HG03066 (cell line): ENCODE data around the gene UTF1.
"Not testable (repeated sequence)": the region's sequence is repeated elsewhere in the genome, so short reads cannot be mapped to it uniquely, and the experiment has no call there.

Experiments
- ATAC-seq: cut with Tn5 transposase; IDR thresholded peaks from one replicate; pipeline ENCODE4 v1.9.1; 2021; ENCODE audit warnings: low read depth; ENCODE audit not compliant: unreplicated experiment

The UTF1 gene

GRCh38 chr10:133260895-133261725 is 31.1 kb downstream of the UTF1 start:
- ATAC-seq, result peak; percentile 51

GRCh38 chr10:133261726-133262325 is 31.8 kb downstream of the UTF1 start:
- ATAC-seq, result peak; percentile 45

GRCh38 chr10:133262696-133263095 is 32.7 kb downstream of the UTF1 start:
- ATAC-seq, result no peak

- no peak for ATAC-seq
These were observed 33.7 kb downstream of the UTF1 start for GRCh38 chr10:133263674-133264073.

DNA sequence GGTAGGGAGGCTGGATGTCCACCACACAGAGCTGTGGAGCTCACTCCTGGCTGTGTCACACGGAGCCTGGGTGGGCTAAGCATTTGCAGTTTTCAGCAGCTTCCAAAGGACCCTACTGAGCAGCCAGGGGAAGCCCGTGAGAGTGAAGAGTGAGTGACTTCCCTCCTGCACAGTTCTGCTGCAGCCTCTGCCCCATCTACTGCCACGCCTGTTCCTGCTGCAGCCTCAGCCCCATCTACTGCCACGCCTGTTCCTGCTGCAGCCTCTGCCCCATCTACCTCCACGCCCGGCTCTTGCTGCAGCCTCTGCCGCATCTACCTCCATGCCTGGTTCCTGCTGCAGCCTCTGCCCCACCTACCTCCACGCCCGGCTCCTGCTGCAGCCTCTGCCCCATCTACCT is 34.4 kb downstream of the UTF1 start:
- ATAC-seq, result no peak

GRCh38 chr10:133265052-133265451 is 35.0 kb downstream of the UTF1 start:
- not testable (repeated sequence) for ATAC-seq

DNA sequence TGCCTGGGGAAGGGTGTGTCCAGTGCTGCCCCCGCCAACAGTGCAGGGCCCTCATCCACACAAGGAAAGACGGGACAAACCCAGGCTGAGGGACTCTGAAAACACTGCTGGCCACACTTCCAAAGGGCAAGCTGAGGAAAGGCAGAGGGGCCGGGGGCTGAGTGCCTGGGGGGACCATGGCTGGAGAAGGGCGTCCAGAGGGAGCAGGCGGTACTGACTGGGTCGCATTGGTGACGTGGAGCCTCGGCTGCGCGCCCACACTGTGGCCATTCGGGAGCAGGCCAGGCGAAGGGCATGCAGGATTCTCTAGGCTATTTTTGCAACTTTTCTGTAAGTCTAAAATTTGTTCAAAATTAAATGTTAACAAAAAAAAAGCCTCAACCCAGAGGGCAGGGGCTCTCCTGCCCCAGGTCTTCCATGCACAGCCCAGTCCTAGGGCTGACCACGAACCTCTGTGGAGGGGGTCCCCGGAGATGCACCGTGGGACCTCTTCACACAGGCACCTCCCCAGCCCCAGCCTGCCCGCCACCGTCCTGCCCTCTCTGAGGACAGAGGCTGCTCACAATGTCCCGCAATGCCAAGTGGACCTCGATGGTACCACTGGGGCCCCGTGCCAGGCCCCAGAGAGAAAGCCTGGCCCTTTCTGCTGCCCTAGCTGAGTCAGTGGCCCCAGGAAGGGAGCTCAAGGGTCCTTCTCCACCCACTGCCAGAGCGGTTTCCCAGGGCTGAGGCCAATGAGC is 36.2 kb downstream of the UTF1 start:
- ATAC-seq, result no peak

- ATAC-seq, result no peak
These were observed 37.3 kb downstream of the UTF1 start for GRCh38 chr10:133267293-133267692.

DNA sequence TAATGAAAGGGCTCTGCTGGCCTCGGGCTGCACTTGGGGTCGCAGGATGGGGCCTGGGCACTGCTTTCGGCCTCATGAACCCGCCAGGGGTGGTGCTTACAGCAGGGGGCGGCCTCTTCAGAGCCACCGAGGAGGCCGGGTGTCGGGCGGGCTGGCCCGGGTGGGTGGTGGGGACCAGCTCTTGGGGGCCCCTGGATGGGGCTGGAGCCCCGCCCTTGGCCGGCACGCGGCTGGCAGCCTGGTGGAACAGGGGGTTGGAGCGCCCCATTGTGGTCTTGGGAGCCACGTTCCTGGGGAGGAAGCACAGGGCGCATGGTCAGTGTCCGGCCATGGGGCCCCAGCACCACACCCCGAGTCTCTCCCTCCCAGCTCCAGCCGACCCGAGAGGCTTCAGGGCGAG is 37.8 kb downstream of the UTF1 start:
- ATAC-seq, result no peak

GRCh38 chr10:133268532-133268931 is 38.5 kb downstream of the UTF1 start:
- no peak for ATAC-seq

DNA sequence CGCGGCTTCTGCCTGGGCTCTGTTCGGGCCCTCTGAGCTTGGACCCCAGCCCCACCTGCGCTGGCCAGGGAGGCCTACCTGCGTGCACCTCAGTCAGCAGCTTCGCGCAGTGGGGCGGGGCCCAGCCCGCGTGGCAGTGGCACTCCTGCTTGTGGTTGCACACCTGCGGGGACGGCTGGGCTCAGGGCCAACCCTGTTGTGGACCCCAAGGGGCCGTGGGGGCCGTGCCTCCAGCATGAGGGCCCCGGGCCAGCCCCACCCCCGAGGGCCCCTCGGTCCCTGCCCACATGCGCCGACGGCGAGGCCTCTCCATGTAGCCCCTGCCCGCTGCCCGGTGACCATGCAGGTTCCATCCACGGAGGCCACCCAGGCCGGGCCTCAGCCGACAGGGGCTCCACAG is 39.4 kb downstream of the UTF1 start:
- ATAC-seq, result no peak

GRCh38 chr10:133270204-133270603 is 40.2 kb downstream of the UTF1 start:
- ATAC-seq, result no peak

- no peak for ATAC-seq
These were observed 40.8 kb downstream of the UTF1 start for GRCh38 chr10:133270773-133271297.

DNA sequence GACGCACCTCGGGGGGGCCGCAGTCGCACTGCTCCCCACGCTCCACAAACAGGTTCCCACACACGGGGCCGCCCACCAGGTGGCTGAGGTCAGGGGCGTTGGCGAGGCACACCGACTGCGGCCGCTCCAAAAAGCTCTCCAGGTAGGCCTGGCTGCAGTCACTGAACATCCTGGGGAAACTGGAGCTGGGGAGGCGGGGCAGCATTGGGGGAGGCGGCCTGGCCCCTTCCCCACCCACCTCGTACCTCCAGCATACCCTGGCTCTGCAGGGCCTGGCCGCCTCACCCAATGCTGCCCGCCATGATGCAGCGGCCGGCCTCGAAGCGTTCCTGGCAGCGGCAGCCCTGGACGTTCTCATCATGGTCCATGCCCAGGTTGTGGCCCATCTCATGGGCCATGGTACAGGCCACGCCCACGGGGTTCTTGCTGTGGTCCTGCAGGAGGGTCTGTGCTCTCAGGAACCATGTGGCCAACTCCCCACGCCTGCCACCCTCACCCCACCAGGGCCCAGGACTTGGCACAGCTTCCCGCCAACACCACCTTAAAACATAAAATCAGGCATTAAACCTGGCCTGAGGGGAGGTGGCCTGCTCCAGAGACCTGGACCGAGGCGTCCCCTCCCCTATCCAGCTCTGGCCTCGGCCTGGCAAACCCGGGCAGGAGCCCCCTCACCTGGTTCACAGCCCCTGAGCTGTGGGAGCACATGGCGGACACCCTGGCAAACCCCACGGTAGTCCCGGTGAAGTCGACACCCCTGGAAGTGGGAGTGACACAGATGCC is 41.7 kb downstream of the UTF1 start:
- no peak for ATAC-seq

DNA sequence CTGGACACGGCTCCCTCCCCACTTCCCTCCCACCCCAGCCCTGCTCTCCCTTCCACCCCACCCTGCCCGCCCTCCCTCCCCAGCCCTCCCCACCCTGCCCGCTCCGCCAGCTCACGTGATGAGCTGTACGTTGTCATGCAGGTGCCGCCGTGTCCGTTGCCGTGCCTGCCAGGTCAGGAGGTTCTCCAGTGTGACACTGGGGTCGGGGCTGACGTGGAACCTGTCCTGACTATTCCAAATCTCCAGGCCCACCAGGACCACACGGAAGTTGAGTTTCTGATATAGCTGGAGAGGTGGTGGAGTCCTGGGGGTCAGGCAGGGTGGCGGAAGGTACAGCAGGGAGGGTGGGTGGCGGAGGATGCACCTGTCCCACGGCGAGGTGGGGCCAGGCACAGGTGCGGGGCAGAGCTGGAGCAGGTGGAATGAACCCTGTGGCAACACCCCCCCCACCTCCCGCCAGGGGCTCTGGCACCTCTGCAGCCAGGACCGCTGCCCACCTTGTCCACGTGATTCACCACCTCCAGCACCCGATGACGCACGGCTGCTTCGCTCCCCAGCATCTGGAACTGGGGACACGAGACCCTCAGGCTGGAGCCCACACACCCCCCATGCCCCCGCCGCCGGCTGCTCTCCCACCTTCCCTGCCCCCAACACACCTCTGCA is 42.4 kb downstream of the UTF1 start:
- ATAC-seq, result no peak

DNA sequence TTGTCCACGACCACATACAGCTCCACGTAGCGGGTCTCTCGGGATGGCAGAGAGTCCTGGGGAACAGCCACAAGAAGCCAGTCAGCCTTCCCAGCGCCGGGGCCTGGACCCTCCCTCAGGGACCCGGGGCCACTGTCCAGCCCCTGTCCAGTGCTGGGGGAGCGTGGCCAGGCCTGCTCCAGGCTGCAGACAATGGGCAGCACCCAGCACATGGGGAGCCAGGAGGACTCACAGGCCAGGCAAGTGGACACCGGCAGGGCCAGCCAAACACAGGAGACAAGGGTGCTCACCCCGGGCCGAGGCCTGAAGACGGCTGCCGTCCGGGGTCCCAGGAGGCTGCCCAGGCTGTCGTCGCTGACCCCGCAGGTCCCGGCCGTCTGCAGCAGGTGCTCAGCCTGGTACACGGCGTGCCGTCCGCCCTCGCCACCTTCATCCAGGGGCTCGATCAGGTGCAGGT is 43.0 kb downstream of the UTF1 start:
- ATAC-seq, result no peak

DNA sequence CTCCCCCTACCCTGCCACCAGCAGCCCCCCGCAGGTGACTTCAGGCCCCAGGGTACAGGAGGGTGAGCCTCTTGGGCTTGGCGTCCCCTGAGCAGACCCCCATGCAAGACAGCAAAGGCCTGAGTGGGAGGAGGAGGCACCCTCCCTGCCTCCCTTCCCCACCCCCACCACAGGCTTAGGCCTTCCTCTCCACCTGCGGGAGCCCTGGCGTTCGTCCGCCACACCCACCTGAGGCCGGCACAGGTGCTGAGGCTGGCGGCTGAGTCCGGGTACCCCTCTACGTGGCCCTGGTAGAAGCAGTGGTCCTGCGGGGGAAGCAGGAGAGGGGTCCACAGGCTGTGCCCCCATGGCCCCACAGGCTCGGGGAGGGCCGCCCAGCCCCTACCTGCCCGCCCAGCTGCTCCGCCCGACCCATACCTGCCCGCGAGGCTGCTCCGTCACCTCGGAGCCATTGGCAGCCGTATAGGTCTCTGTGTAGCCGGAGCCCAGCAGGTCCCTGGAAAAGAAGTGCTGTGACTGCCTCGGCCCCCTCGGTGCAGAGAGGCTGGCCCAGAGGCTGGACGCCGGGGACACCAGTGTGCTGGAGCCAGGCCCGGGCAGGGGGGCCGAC is 43.6 kb downstream of the UTF1 start:
- no peak for ATAC-seq

DNA sequence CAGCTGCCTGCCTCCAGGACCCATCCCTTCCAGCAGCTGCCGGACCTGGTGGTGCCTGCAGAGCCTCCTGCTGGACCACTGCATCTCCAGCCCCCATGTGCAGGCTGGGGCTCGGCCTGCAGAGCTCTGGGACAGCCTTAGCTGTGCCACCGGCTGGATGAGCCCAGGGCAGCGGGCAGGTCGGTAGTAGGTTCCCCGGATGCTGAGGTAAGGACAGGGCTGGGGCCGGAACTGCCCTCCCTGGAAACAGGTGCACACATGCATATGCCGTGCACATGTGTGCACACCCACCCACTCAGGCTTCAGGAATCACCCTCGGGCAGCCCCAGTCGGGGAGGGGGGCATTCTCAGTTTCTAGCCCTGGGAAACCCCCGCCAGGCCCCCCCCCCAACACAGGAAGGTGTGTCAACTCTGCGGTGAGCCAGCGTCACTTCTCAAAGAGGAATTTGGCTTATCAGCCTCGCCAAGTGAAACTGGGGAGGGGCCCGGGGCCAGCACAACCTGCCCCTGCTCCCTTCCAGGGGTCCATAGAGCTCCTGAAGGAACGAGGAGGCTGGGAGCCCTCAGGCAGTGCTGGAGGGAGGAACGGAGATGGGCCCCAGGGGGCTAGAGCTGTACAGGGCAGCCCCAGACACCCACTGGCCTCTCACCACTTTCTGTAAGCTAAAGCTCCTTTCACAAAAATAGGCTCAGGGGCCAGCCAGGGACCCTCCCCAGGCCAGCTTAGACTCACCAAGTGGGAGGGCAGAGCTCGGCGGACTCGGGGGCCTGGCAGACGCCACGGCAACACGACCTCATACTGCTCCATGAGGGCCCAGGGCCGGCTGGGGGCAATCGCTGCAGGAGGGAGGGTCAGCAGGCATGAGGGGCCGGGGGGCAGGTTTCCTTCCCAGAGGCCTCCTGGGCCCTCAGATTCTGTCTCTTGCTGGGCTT is 45.0 kb downstream of the UTF1 start:
- peak; percentile 46 for ATAC-seq
